Loucy (cell line): Measurements from ENCODE around the gene TDG.

ENCODE experiments used
- CTCF ChIP-seq: fragments of 200-600 bp; sonication (generic); conservative IDR thresholded peaks from 2 replicates; pipeline ENCODE4 v1.5.1; 2014; ENCODE audit warnings: mild to moderate bottlenecking, antibody characterized with exemption, low read length
- EZH2phosphoT487 ChIP-seq: fragments of 200-600 bp; IDR thresholded peaks from 2 replicates; pipeline ENCODE4 v1.6.1; 2018; ENCODE audit warnings: antibody characterized with exemption, mild to moderate bottlenecking, moderate library complexity, borderline replicate concordance

DNA sequence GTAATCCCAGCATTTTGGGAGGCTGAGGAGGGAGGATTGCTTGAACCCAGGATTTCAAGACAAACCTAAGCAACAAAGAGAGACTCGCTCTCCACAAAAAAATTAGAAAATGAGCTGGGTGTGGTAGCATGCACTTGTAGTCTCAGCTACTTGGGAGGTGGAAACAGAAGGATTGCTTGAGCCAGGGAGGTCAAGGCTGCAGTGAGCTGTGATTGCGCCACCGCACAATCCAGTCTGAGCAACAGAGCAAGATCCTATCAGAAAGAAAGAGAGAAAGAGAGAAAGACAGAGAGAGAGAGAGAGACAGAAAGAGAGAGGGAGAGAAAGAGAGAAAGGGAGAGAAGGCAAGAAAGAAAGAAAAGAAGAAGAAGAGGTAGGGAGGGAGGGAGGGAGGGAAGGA is 37.0 kb downstream of the TDG start:
- TF ChIP-seq CTCF, result no peak
- TF ChIP-seq EZH2phosphoT487, result no peak
